ENCODE data around the gene SLC22A5. TPM values are rescaled to one million over a fixed set of nuclear protein-coding genes. Genes with fewer than 3 reads are reported as not detected.

Gene SLC22A5
- polyA plus RNA-seq (2013, experiment 1 of 4), result 2.1 TPM
- polyA plus RNA-seq (2013, experiment 2 of 4), result 2.1 TPM
- 2.7 TPM for polyA plus RNA-seq (2013, experiment 3 of 4)
- 2.6 TPM for polyA plus RNA-seq (2013, experiment 4 of 4)

DNA sequence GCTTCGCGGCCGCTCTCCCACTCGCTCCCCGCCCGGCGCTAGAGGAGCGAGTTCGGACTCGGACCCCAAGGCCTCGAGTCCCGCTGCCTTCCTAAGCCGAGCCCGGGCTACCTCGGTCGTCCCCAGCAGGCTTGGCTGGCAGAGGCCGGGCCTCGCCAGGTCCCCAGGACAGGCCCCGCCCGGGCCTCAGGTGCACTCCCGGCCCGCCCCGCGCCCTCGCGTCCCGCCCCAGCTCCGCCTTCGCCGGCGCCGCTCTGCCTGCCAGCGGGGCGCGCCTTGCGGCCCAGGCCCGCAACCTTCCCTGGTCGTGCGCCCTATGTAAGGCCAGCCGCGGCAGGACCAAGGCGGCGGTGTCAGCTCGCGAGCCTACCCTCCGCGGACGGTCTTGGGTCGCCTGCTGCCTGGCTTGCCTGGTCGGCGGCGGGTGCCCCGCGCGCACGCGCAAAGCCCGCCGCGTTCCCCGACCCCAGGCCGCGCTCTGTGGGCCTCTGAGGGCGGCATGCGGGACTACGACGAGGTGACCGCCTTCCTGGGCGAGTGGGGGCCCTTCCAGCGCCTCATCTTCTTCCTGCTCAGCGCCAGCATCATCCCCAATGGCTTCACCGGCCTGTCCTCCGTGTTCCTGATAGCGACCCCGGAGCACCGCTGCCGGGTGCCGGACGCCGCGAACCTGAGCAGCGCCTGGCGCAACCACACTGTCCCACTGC lies at the start of gene SLC22A5:
SLC22A5 (plus strand) TSS at position 237 of the 707 bp plus-strand sequence; CDS start at position 500, 263 bp downstream.
- H3K9me3 ChIP-seq (ENCODE audit: control insufficient read depth, low read length), result no peaks in the 10 kb centered on the region
- H3K4me3 ChIP-seq (ENCODE audit: insufficient read depth, low read depth, low read length), result peak within 1 kb of the TSS; percentile 59
- 0% methylated on average over 83 of the region's 83 CpGs for WGBS, 2 experiments
- peaks cover 33% of the 10 kb centered on the region for H3K27me3 ChIP-seq (ENCODE audit: control insufficient read depth, insufficient read depth, low read length, poor library complexity, severe bottlenecking)
- no peaks in the 10 kb centered on the region for H3K4me1 ChIP-seq (ENCODE audit: control insufficient read depth, insufficient read depth, low read length)
- no peak within 1 kb of the TSS for H3K27ac ChIP-seq (ENCODE audit: insufficient read depth, low read depth, low read length, poor library complexity, severe bottlenecking)
- H3K36me3 ChIP-seq (ENCODE audit: control insufficient read depth, insufficient read depth, low read length), result no peaks in the 10 kb centered on the region

DNA sequence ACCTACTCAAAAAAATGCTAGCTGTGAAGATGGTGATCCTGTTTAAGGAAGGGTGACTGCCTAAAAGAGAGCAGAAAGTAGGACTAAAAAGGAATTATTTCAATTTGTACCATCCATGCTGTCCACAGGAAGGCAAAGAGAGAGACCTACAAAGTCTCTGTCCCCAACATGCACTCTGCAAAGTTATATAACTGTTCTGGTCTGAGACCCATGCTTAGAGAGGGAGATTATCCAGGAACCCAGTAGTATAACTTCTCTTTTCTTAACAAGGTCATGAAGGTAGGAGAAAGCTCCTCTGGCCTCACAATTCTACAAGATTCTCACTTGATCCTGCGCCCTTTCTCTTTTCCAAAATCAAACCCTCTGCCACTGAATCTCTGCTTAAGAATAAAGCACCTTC lies 49.5 kb upstream of the SLC22A5 start:
- Histone ChIP-seq H3K36me3 (ENCODE audit: control insufficient read depth, insufficient read depth, low read length) (no peaks in the 10 kb centered on the region), H3K27ac (ENCODE audit: insufficient read depth, low read depth, low read length, poor library complexity, severe bottlenecking) (no peak overlapping the region), H3K27me3 (ENCODE audit: control insufficient read depth, insufficient read depth, low read length, poor library complexity, severe bottlenecking) (no peaks in the 10 kb centered on the region), H3K4me3 (ENCODE audit: insufficient read depth, low read depth, low read length) (no peak overlapping the region), H3K9me3 (ENCODE audit: control insufficient read depth, low read length) (no peaks in the 10 kb centered on the region), H3K4me1 (ENCODE audit: control insufficient read depth, insufficient read depth, low read length) (peaks cover 17% of the 10 kb centered on the region)
- WGBS, 2 experiments, result 97% methylated on average over 1 of the region's 1 CpG

DNA sequence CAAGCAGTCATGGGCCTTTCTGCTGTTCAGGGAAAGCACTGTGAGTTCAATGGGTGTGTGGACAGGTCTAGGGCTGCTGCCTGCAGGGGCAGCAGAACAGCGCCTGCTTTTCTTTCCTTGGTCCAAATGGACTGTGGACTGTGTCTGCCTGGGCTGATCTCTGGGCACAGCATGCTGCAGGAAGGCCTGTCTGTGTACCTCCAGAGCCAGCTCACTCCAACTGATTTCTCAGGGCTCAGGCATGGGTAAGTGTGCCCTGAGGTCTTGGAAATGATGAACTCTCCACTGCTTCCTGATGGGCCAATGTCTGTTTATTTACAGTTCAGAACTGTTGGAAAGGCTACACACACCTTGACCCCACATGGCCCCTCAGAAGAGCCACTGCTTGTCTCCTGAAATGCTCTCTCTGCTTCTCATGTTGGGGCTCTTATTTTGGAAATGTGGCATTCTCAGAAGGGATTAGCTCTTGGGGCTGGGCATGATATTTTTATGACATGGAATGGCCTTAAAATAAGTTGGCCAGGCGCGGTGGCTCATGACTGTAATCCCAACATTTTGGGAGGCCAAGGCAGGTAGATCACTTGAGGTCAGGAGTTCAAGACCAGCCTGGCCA lies 48.3 kb upstream of the SLC22A5 start:
- H3K27ac ChIP-seq (ENCODE audit: insufficient read depth, low read depth, low read length, poor library complexity, severe bottlenecking), result no peak overlapping the region
- H3K9me3 ChIP-seq (ENCODE audit: control insufficient read depth, low read length), result no peaks in the 10 kb centered on the region
- H3K4me1 ChIP-seq (ENCODE audit: control insufficient read depth, insufficient read depth, low read length), result peaks cover 17% of the 10 kb centered on the region
- H3K27me3 ChIP-seq (ENCODE audit: control insufficient read depth, insufficient read depth, low read length, poor library complexity, severe bottlenecking), result no peaks in the 10 kb centered on the region
- no peaks in the 10 kb centered on the region for H3K36me3 ChIP-seq (ENCODE audit: control insufficient read depth, insufficient read depth, low read length)
- whole genome bisulfite sequencing, 2 experiments, result 91 to 93% methylated on average over 3 of the region's 3 CpGs
- H3K4me3 ChIP-seq (ENCODE audit: insufficient read depth, low read depth, low read length), result no peak overlapping the region

DNA sequence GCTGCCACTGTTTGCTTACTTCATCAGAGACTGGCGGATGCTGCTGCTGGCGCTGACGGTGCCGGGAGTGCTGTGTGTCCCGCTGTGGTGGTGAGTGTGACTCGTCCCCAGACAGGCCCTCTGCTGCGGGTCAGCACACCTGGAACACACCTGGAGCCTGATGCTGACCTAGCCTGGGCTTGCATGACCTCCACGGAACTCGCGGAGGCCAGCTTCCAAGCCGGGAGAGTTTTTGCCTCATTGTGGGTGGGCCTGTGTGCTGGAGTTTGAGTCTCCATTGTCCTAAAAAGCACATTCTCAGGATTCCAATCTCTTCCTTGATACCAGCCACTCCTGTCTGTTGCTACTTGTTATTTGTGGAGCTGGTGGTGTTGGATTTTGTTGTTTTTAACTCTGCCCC lies 47.2 kb upstream of the SLC22A5 start:
- H3K27me3 ChIP-seq (ENCODE audit: control insufficient read depth, insufficient read depth, low read length, poor library complexity, severe bottlenecking), result no peaks in the 10 kb centered on the region
- 31 to 32% methylated on average over 11 of the region's 11 CpGs for WGBS, 2 experiments

DNA sequence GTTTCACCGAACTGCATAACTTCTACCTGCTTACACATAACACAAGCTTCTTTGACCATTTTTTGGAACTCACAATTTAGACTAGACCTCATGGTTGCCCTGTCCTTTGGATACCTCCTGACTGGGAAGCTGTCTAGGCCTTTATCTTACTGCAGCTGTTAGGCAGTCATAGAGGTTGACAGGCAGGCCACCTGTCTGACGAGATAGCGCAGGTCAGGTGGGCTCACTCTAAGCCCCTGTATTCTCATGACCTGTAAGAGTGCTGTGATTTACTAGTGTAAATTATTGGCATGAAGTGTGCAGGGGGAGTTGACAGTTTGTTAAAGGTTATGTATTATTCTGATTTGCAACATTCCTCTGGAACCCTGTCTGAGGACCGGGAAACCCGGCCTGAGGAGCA lies 46.3 kb upstream of the SLC22A5 start:
- Histone ChIP-seq H3K36me3 (ENCODE audit: control insufficient read depth, insufficient read depth, low read length) (no peaks in the 10 kb centered on the region), H3K4me1 (ENCODE audit: control insufficient read depth, insufficient read depth, low read length) (peaks cover 17% of the 10 kb centered on the region), H3K27ac (ENCODE audit: insufficient read depth, low read depth, low read length, poor library complexity, severe bottlenecking) (no peak overlapping the region), H3K27me3 (ENCODE audit: control insufficient read depth, insufficient read depth, low read length, poor library complexity, severe bottlenecking) (no peaks in the 10 kb centered on the region), H3K9me3 (ENCODE audit: control insufficient read depth, low read length) (no peaks in the 10 kb centered on the region), H3K4me3 (ENCODE audit: insufficient read depth, low read depth, low read length) (no peak overlapping the region)
- 92 to 94% methylated on average over 5 of the region's 5 CpGs for WGBS, 2 experiments

More for the DNA sequence above, 47.2 kb upstream of the SLC22A5 start:
- Histone ChIP-seq H3K4me1 (ENCODE audit: control insufficient read depth, insufficient read depth, low read length) (peaks cover 17% of the 10 kb centered on the region), H3K27ac (ENCODE audit: insufficient read depth, low read depth, low read length, poor library complexity, severe bottlenecking) (no peak overlapping the region), H3K36me3 (ENCODE audit: control insufficient read depth, insufficient read depth, low read length) (no peaks in the 10 kb centered on the region), H3K4me3 (ENCODE audit: insufficient read depth, low read depth, low read length) (peak overlapping the region; percentile 12), H3K9me3 (ENCODE audit: control insufficient read depth, low read length) (no peaks in the 10 kb centered on the region)

DNA sequence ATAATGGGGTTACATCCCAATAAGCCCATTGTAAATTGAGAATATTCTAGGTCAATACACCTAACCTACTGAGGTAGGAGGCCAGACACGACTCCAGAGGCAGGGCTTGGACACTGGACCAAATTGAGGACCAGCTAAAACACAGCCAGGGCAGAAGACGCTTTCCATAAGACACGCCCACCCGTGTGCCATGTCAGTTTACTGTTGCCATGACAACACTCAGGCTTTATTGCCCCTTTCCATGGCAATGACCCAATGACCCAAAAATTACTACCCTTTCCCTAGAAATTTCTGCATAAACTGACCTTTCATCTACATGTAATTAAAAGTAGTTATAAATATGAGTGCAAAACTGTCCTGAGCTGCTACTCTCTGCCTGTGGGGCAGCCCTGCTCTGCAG lies 43.8 kb upstream of the SLC22A5 start:
- 81 to 89% methylated on average over 4 of the region's 4 CpGs for WGBS, 2 experiments
- no peak overlapping the region for H3K27ac ChIP-seq (ENCODE audit: insufficient read depth, low read depth, low read length, poor library complexity, severe bottlenecking)
- no peaks in the 10 kb centered on the region for H3K27me3 ChIP-seq (ENCODE audit: control insufficient read depth, insufficient read depth, low read length, poor library complexity, severe bottlenecking)
- peaks cover 17% of the 10 kb centered on the region for H3K4me1 ChIP-seq (ENCODE audit: control insufficient read depth, insufficient read depth, low read length)
- H3K9me3 ChIP-seq (ENCODE audit: control insufficient read depth, low read length), result no peaks in the 10 kb centered on the region
- H3K36me3 ChIP-seq (ENCODE audit: control insufficient read depth, insufficient read depth, low read length), result no peaks in the 10 kb centered on the region
- no peak overlapping the region for H3K4me3 ChIP-seq (ENCODE audit: insufficient read depth, low read depth, low read length)

DNA sequence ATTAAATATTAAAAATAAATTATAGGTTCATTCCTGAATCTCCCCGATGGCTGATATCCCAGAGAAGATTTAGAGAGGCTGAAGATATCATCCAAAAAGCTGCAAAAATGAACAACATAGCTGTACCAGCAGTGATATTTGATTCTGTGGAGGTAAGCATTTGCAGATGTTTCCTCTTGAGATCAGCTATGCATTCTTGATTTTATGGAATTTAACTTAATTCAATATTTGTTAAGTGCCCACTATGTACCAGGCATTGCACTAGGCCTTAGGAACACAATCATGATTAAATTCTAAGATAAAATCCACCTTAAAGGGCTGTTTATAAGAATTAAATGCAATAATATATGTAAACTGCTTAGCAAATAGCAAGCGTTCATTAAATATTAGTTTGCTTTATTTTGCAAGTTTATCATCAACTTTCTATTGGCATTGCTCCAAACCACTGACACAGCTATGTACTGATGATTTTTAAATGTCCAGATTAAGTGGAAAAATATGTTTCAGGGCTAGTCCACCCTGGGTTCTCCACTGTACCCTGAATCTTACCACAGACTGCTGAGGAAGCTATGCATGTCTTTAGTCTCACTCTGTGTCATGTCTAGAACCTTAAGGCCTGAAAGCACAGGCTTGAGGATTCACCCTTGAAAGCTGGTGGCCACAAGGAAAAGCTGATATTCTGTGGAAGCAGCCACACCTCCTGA lies 42.1 kb upstream of the SLC22A5 start:
- no peaks in the 10 kb centered on the region for H3K36me3 ChIP-seq (ENCODE audit: control insufficient read depth, insufficient read depth, low read length)

DNA sequence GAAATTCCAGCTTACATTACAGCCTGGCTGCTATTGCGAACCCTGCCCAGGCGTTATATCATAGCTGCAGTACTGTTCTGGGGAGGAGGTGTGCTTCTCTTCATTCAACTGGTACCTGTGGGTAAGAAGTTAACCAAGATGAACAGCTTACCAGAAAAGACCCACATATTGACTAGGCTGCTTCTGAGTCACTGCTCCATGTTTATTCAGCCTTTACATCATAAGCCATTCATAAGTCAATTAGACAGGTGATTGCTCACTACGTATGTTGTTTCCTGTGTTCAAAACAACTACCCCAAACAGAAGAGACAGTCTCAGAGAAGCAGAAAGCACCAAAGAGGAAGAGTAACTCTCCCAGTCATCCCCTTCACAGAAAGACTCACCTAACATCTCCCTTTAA lies 34.7 kb upstream of the SLC22A5 start:
- 94 to 96% methylated on average over 3 of the region's 3 CpGs for WGBS, 2 experiments
- H3K4me3 ChIP-seq (ENCODE audit: insufficient read depth, low read depth, low read length), result no peak overlapping the region

More for the DNA sequence above, 42.1 kb upstream of the SLC22A5 start:
- WGBS, 2 experiments, result 92 to 100% methylated on average over 1 to 2 of the region's 2 CpGs
- Histone ChIP-seq H3K27me3 (ENCODE audit: control insufficient read depth, insufficient read depth, low read length, poor library complexity, severe bottlenecking) (no peaks in the 10 kb centered on the region), H3K4me3 (ENCODE audit: insufficient read depth, low read depth, low read length) (no peak overlapping the region), H3K27ac (ENCODE audit: insufficient read depth, low read depth, low read length, poor library complexity, severe bottlenecking) (no peak overlapping the region), H3K4me1 (ENCODE audit: control insufficient read depth, insufficient read depth, low read length) (peaks cover 10% of the 10 kb centered on the region), H3K9me3 (ENCODE audit: control insufficient read depth, low read length) (no peaks in the 10 kb centered on the region)

DNA sequence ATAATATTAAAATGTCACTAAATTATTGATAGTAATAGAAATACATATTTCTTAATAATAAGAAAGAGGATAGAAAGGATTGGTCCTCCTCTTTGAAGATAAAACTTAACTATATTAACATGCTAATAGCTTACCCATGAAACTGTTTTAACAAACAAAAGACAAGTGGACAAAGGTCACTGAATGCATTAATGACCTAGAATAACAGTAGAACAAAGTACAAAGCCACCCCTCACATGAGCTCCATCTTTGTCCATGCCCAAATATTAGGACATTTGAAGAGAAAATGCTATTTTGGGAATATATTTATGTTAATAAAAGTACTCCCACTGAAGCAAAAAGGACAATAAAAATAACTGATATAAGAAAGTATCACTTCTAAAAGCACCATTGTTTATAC lies 34.1 kb upstream of the SLC22A5 start:
- Histone ChIP-seq H3K4me3 (ENCODE audit: insufficient read depth, low read depth, low read length) (no peak overlapping the region), H3K27ac (ENCODE audit: insufficient read depth, low read depth, low read length, poor library complexity, severe bottlenecking) (no peak overlapping the region), H3K4me1 (ENCODE audit: control insufficient read depth, insufficient read depth, low read length) (no peaks in the 10 kb centered on the region), H3K27me3 (ENCODE audit: control insufficient read depth, insufficient read depth, low read length, poor library complexity, severe bottlenecking) (no peaks in the 10 kb centered on the region), H3K9me3 (ENCODE audit: control insufficient read depth, low read length) (no peaks in the 10 kb centered on the region), H3K36me3 (ENCODE audit: control insufficient read depth, insufficient read depth, low read length) (no peaks in the 10 kb centered on the region)

More for the DNA sequence above, 34.7 kb upstream of the SLC22A5 start:
- Histone ChIP-seq H3K4me1 (ENCODE audit: control insufficient read depth, insufficient read depth, low read length) (no peaks in the 10 kb centered on the region), H3K9me3 (ENCODE audit: control insufficient read depth, low read length) (no peaks in the 10 kb centered on the region), H3K27ac (ENCODE audit: insufficient read depth, low read depth, low read length, poor library complexity, severe bottlenecking) (no peak overlapping the region), H3K27me3 (ENCODE audit: control insufficient read depth, insufficient read depth, low read length, poor library complexity, severe bottlenecking) (no peaks in the 10 kb centered on the region), H3K36me3 (ENCODE audit: control insufficient read depth, insufficient read depth, low read length) (no peaks in the 10 kb centered on the region)

DNA sequence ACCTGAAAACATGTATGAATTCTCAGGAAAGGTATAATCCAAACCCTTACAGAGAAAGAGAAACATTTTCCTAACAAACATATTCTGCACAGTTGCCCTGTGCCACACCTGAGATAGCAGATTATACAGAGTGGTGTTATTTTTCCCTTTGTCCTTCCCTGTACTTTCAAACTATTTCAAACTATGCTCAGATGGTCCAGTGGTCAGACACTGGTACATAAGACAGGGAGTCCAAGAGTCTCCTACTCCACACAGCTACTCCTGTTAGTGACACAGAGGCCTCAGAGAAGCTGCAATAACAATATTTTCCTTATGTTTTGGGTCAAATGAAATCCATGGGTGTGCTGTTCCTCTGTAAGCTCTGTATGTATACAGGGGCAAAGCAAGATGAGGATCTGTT lies 30.0 kb upstream of the SLC22A5 start:
- H3K4me3 ChIP-seq (ENCODE audit: insufficient read depth, low read depth, low read length), result no peak overlapping the region
- H3K4me1 ChIP-seq (ENCODE audit: control insufficient read depth, insufficient read depth, low read length), result no peaks in the 10 kb centered on the region
- H3K36me3 ChIP-seq (ENCODE audit: control insufficient read depth, insufficient read depth, low read length), result no peaks in the 10 kb centered on the region
- H3K27me3 ChIP-seq (ENCODE audit: control insufficient read depth, insufficient read depth, low read length, poor library complexity, severe bottlenecking), result no peaks in the 10 kb centered on the region
- H3K27ac ChIP-seq (ENCODE audit: insufficient read depth, low read depth, low read length, poor library complexity, severe bottlenecking), result no peak overlapping the region
- no peaks in the 10 kb centered on the region for H3K9me3 ChIP-seq (ENCODE audit: control insufficient read depth, low read length)
